GM12864 (cell line): ENCODE results near the gene P2RY2.

Source experiments
- DNase-seq: peaks from one replicate; pipeline ENCODE4 v3.0.0-alpha.2; 2011; ENCODE audit warnings: low read depth
- H3K4me3 ChIP-seq: 2 replicates; pipeline ENCODE4 v1.5.1; 2011; ENCODE audit warnings: mild to moderate bottlenecking, low read depth, low read length, control low read depth
- TF ChIP-seq, protein P1 (sequence below): IDR thresholded peaks from 2 replicates; pipeline ENCODE4 v1.5.1; 2011; ENCODE audit warnings: low read depth, mild to moderate bottlenecking, moderate library complexity, low read length, control low read depth, inconsistent platforms; ENCODE audit errors: missing control alignments

P2RY2 gene

DNA sequence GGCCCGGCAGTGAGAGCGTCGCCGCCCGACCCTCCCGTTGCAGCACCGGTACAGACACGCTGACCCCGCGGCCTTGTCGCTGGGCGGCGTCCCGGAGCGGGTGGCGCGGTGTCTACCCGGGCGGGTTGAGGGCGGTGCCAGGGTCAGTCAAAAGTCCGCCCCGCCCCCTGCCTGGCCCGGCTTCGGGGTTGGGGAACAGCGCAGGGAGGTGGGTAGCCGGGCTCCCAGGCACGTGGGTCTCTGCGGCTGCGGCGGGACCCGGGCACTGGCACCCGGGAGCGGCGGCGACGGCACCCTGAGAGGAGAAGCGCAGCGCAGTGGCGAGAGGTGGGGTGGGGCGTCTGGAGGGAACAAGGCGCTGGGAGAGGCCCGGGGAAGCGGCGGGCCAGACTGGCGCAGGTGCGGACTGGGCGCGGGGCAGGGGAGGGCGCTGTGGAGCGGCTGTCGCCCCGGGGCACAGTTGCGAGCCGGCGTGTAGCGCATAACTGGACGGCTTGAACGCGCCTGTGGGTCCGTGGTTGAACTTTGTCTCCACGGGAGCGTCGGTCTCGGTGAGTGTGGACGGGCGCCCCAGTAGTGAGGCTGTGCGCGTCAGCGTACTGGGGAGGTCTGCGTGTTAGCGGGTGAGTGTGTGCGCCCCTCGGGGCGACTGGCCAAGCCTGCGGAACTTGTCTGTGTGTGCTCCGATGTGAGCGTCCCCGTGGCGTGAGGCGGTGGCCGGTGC is at the start of gene P2RY2:
TSS of gene P2RY2 (plus strand) at position 176 of the 724 bp plus-strand sequence. CDS start 15,879 bp downstream, outside the sequence.
- peak within 1 kb of the TSS; percentile 25 for H3K4me3 ChIP-seq
- no peak for DNase-seq
- TF ChIP-seq, protein P1, sequence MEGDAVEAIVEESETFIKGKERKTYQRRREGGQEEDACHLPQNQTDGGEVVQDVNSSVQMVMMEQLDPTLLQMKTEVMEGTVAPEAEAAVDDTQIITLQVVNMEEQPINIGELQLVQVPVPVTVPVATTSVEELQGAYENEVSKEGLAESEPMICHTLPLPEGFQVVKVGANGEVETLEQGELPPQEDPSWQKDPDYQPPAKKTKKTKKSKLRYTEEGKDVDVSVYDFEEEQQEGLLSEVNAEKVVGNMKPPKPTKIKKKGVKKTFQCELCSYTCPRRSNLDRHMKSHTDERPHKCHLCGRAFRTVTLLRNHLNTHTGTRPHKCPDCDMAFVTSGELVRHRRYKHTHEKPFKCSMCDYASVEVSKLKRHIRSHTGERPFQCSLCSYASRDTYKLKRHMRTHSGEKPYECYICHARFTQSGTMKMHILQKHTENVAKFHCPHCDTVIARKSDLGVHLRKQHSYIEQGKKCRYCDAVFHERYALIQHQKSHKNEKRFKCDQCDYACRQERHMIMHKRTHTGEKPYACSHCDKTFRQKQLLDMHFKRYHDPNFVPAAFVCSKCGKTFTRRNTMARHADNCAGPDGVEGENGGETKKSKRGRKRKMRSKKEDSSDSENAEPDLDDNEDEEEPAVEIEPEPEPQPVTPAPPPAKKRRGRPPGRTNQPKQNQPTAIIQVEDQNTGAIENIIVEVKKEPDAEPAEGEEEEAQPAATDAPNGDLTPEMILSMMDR, result peak; percentile 51

DNA sequence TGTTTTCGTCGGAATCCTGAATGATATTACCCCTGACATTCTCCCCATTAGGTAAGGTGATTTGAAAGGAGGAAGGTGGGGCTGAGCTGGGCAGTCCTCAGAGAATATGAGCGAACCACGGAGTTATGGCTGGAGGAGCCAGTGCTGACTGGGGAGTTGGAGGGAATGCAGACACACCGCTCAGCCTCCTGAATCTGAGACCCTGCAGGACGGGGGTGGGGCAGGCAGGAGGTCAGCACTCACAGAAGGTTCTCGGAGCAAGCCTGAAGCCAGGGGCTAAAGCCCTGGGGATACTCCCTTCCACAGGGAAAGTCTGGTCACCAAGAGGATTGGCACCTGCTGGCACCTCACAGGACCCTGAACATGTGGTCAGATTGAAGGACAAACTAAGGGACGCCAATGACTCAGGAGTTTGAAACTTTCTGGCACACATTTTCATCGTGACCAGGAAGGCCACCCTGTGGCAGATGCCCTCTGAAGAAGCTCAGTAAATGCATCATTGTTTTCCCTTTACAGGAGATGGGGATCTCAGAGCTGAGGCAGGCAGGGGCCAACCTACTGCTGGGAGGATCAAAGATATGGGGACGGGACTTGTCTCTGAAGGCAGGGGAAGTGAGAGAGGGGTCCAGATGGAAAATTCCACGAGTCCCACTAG is 49.0 kb upstream of the P2RY2 start:
- TF ChIP-seq, protein P1, result no peak
- no peak for DNase-seq
- H3K4me3 ChIP-seq, result no peak overlapping the region

- TF ChIP-seq, protein P1, result no peak
- no peak for DNase-seq
- H3K4me3 ChIP-seq, result no peak overlapping the region
Measured at GRCh38 chr11:73170140-73170539, 47.9 kb upstream of the P2RY2 start.

DNA sequence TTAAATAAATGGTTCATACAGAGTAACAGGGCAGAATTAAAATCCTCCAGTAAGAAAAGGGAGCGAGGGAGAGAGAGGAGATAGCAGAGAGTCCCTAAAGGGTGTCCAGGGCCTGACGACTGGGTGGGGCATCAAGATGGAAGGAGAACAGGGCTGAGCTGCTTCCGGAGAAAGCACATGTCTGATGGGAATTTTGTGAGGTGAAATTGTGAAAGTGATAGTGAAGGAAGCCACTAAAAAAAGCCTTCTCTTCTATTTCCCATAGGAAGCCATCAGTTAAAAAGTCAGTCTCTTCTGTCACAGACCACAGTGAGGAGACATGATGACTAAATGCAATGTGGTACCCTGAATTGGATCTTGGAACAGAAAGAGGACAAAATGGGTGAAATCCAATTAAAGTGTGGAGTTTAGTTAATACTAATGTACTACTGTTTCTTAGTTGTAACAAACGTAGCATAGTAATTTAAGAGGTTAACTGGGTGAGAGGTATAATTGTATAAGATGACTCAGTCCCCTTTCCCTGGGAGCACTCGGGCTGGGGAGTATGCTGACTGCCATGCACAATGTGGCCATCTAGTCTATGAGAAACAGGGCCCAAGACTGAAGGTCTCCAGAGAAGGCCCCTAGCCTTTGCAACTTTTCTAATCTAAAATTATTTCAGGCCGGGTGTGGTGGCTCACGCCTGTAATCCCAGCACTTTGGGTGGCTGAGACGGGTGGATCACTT is 46.5 kb upstream of the P2RY2 start:
- DNase-seq, result no peak
- TF ChIP-seq, protein P1, result no peak
- H3K4me3 ChIP-seq, result no peak overlapping the region

DNA sequence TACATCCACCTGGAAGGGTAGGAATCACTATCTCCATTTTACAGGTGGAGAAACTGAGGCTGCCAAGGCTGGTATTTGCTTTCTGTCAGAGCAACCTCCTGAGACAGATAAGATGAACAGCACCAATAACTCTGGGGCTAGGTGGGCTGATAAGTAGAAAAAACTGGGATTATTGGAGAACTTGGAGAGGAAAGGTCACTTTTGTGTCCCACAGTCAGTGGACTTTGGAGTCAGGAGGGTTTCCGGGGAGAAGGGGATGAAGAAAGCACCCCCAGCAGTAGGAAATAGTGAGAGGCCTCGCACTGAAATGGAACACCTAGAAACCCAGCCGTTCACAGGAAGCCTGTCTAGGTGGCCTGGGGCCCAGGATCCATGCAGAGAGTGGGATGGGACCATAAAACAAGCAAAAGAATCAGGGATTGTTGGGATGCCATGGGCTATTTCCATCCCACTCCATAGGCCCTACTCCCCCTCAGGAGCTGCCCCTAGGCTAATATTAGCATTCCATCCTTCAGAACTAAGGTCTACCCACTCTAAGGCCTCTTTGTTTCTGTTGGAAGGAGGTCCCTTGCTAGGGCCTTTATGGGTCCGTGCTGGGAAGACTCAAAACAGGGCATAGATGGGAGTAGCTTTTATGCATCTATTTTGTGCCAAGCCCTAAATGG is 45.0 kb upstream of the P2RY2 start:
- TF ChIP-seq, protein P1, result no peak
- no peak for DNase-seq
- H3K4me3 ChIP-seq, result no peak overlapping the region

- no peak for DNase-seq
- TF ChIP-seq, protein P1, result no peak
- H3K4me3 ChIP-seq, result no peak overlapping the region
Measured at GRCh38 chr11:73173755-73174494, 44.2 kb upstream of the P2RY2 start.
